Fibroblast of the aortic adventitia (primary cell): ENCODE measurements around the gene POMT2. TPM values are rescaled to one million over a fixed set of nuclear protein-coding genes. Genes with fewer than 3 reads are reported as not detected.
A peak's percentile ranks its signal among the peaks of the same experiment; 100 is the strongest.
"Not testable (repeated sequence)": the region's sequence is repeated elsewhere in the genome, so short reads cannot be mapped to it uniquely, and the experiment has no call there.

Source experiments
- DNase-seq: peaks from one replicate; pipeline ENCODE4 v3.0.0-alpha.2; 2010; ENCODE audit warnings: low read depth
- H3K4me3 ChIP-seq: 2 replicates; pipeline ENCODE4 v1.5.1; 2011; ENCODE audit warnings: low read depth, mild to moderate bottlenecking, control low read depth, low read length, moderate library complexity
- total RNA-seq: library from RNA; depleted of rRNA; stranded (reverse); fragments of >200 nt; gene quantifications from 2 replicates; pipeline ENCODE4 v1.2.3, GENCODE V29; 2012; ENCODE audit warnings: low replicate concordance
- TF ChIP-seq, protein P1 (sequence below): IDR thresholded peaks from 2 replicates; pipeline ENCODE4 v1.5.1; 2011; ENCODE audit warnings: mild to moderate bottlenecking, low read length, control low read depth, inconsistent platforms; ENCODE audit not compliant: insufficient read depth

POMT2 gene
- total RNA-seq, 1 donor = 15.2 TPM

DNA sequence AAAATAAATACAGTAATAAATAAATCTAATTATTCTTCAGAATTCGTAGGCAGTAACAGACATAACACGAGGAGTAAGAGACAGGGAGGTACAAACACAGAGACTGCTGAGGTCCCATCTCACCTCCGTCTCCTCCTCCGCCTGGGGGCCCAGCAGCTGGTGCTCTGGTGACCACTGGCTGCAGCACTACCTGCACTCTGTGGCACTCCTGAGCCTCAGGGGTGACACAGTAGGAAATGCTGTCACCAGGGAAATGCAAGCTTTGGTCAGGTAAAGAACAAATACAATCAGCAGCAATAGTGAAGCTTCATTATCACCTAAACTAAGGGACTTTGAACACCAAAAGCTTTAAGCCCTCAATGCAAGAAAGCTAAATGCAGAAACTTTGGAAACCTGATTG lies 19.7 kb upstream of the POMT2 start:
- no peak overlapping the region for H3K4me3 ChIP-seq
- TF ChIP-seq, protein P1, sequence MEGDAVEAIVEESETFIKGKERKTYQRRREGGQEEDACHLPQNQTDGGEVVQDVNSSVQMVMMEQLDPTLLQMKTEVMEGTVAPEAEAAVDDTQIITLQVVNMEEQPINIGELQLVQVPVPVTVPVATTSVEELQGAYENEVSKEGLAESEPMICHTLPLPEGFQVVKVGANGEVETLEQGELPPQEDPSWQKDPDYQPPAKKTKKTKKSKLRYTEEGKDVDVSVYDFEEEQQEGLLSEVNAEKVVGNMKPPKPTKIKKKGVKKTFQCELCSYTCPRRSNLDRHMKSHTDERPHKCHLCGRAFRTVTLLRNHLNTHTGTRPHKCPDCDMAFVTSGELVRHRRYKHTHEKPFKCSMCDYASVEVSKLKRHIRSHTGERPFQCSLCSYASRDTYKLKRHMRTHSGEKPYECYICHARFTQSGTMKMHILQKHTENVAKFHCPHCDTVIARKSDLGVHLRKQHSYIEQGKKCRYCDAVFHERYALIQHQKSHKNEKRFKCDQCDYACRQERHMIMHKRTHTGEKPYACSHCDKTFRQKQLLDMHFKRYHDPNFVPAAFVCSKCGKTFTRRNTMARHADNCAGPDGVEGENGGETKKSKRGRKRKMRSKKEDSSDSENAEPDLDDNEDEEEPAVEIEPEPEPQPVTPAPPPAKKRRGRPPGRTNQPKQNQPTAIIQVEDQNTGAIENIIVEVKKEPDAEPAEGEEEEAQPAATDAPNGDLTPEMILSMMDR = no peak
- no peak for DNase-seq

DNA sequence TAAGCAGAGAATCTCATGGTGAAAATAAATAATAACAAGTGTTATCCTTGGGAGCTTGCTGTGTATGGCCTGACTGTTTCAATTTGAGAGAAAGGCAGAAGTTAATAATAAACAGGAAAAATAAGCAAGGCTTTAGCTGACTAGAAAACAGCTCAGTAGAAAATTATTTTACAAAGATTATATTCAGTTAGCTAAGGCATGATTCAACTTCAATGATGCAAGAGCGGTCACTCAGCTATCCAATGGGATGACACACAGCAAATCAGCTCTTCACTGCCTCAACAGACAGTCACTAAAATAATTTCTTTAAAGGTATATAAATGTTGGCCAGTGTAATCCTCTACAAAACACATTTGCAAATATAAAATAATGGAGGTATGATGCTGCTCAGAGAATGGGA lies 18.7 kb upstream of the POMT2 start:
- DNase-seq = peak; percentile 59
- TF ChIP-seq, protein P1 = no peak
- no peak overlapping the region for H3K4me3 ChIP-seq

DNA sequence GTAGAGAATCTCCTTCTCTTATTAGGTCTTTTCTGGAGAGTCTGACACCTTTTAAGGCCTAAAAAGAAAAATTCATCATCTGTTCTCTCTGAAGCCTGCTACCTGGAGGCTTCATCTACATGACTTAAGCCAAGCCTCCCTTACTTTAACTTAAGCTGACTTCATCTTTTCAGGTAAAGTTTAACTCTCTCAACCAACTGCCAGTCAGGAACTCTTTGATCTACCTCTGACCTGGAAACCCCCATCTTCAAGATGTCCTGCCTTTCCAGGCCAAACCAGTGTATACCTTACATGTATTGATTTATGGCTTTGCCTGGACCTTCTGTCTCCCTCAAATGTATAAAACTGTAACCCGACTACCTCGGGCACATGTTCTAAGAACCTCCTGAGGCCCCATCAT lies 17.6 kb upstream of the POMT2 start:
- TF ChIP-seq, protein P1 = no peak
- H3K4me3 ChIP-seq = no peak overlapping the region
- DNase-seq = no peak

DNA sequence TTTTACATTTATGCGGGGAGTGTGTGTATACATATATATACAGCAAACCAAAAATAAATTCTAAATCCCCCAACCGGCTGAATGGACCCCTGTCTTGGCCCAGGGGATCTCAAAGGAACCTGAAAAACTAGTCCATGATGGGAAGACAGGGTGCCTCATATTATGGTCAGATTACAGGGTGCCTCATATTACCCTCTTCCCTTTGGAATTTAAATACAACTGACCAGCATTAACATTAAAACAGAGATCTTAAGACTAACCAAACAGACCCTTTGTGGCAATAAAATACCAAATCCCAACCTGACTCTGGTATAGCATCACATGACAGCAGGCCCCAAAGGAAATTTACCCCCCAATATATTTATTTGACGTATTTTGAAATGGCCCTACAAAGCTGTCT lies 17.2 kb upstream of the POMT2 start:
- H3K4me3 ChIP-seq = no peak overlapping the region
- no peak for DNase-seq
- TF ChIP-seq, protein P1 = no peak

DNA sequence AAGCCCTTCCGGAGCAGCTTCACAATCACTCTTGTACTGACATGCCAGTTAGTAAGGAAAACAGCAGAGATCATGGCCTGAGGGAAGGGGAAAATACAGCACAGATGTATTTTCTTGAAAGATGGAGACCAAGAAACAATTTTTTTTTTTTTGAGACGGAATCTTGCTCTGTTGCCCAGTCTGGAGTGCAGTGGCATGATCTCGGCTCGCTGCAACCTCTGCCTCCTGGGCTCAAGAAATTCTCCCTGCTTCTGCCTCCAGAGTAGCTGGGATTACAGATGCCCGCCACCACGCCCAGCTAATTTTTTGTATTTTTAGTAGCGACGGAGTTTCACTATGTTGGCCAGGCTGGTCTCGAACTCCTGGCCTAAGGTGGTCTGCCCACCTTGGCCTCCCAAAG lies 16.6 kb upstream of the POMT2 start:
- not testable (repeated sequence) for H3K4me3 ChIP-seq, DNase-seq

DNA sequence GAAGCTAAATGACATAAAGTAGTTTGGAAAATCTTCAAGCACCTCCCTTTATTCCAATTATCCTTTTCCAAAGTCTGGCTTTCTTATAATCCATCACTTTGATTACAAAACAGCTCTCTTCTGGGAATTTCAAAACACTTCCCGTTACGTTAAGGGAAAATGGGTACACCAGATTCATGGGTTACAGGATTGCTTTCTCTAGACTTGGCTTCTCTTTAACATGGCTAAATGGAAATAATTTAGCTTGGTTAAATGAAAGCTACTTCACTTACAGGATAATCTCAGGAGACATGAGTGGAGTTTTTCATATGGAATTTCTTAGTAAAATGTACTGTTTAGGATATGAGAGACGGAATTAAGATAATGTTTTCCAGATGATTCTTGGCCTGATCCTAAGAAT lies 14.9 kb upstream of the POMT2 start:
- no peak overlapping the region for H3K4me3 ChIP-seq
- DNase-seq = no peak
- TF ChIP-seq, protein P1 = no peak

DNA sequence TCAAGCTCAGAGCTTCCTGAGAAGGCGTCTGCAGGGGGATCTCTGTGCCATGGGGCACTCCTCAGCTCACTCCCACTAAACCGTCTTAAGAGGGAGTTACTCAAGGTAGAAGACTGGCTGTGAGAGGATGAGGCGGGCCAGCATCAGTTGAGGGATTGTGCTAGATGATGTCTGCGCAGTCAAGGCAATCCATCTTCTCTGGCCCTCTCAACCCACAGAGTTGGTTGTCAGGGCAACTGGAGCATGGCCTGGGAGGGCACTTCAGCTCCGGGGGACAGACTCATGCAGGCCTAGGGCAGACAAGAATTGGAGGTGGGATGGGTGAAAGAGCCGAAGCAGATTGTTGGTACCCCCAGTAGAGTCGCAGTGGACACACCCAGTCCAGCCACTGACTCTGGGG lies 9.2 kb upstream of the POMT2 start:
- DNase-seq = no peak
- H3K4me3 ChIP-seq = no peak overlapping the region
- TF ChIP-seq, protein P1 = no peak
